RWPE2 (cell line): ENCODE data around the gene TMEM184A.

ENCODE experiments used
- ATAC-seq: fragments of 200-7000 bp; cut with Tn5 transposase; 3 replicates; pipeline ENCODE4 v1.9.1; 2021; ENCODE audit warnings: low read depth
- DNase-seq: peaks from one replicate; pipeline ENCODE4 v3.0.0-alpha.2; 2020; ENCODE audit warnings: low spot score
- H3K27ac ChIP-seq: fragments of 450-650 bp; 2 replicates; pipeline ENCODE4 v1.5.1; 2017; ENCODE audit warnings: mild to moderate bottlenecking; ENCODE audit not compliant: poor library complexity, severe bottlenecking
- H3K27me3 ChIP-seq: fragments of 250-450 bp; sonication (Bioruptor Pico); 2 replicates; pipeline ENCODE4 v1.5.1; 2021; ENCODE audit warnings: mild to moderate bottlenecking, moderate library complexity; ENCODE audit not compliant: insufficient read depth, poor library complexity, severe bottlenecking
- H3K36me3 ChIP-seq: fragments of 250-450 bp; sonication (Bioruptor Pico); 2 replicates; pipeline ENCODE4 v1.5.1; 2020; ENCODE audit warnings: low read depth, mild to moderate bottlenecking, moderate library complexity
- H3K4me1 ChIP-seq: fragments of 250-450 bp; sonication (Bioruptor Pico); 2 replicates; pipeline ENCODE4 v1.5.1; 2021; ENCODE audit warnings: mild to moderate bottlenecking, moderate library complexity; ENCODE audit not compliant: insufficient read depth, poor library complexity, severe bottlenecking
- H3K4me3 ChIP-seq: fragments of 250-450 bp; sonication (Bioruptor Pico); 2 replicates; pipeline ENCODE4 v1.5.1; 2021; ENCODE audit warnings: mild to moderate bottlenecking, moderate library complexity; ENCODE audit not compliant: severe bottlenecking
- H3K9me3 ChIP-seq: fragments of 250-450 bp; sonication (Bioruptor Pico); 2 replicates; pipeline ENCODE4 v1.5.1; 2021; ENCODE audit warnings: mild to moderate bottlenecking, moderate library complexity; ENCODE audit not compliant: severe bottlenecking
- CTCF ChIP-seq: fragments of 450-650 bp; IDR thresholded peaks from one replicate; pipeline ENCODE4 v1.5.1; 2017; ENCODE audit warnings: mild to moderate bottlenecking, moderate library complexity; ENCODE audit not compliant: poor library complexity, severe bottlenecking

Gene TMEM184A

GRCh38 chr7:1497293-1497927, 58.6 kb downstream of the TMEM184A start:
- no peak overlapping the region for H3K27ac ChIP-seq
- H3K4me3 ChIP-seq, result no peak overlapping the region
- DNase-seq (no peak), ATAC-seq (no peak)
- no peaks in the 10 kb centered on the region for H3K9me3 ChIP-seq
- no peaks in the 10 kb centered on the region for H3K4me1 ChIP-seq
- H3K27me3 ChIP-seq, result no peaks in the 10 kb centered on the region
- TF ChIP-seq CTCF, result no peak
- H3K36me3 ChIP-seq, result peaks cover 41% of the 10 kb centered on the region

- no peak for TF ChIP-seq CTCF
- Histone ChIP-seq H3K36me3 (peaks cover 41% of the 10 kb centered on the region), H3K9me3 (no peaks in the 10 kb centered on the region), H3K4me1 (no peaks in the 10 kb centered on the region), H3K27ac (no peak overlapping the region), H3K27me3 (no peaks in the 10 kb centered on the region), H3K4me3 (no peak overlapping the region)
- DNase-seq (no peak), ATAC-seq (no peak)
Measured at GRCh38 chr7:1496531-1497292, 59.3 kb downstream of the TMEM184A start.

GRCh38 chr7:1495564-1496242, 60.3 kb downstream of the TMEM184A start:
- no peak overlapping the region for H3K27ac ChIP-seq
- DNase-seq, result no peak
- peaks cover 40% of the 10 kb centered on the region for H3K36me3 ChIP-seq
- H3K9me3 ChIP-seq, result no peaks in the 10 kb centered on the region
- no peak overlapping the region for H3K4me3 ChIP-seq
- no peaks in the 10 kb centered on the region for H3K27me3 ChIP-seq
- no peak for ATAC-seq
- no peaks in the 10 kb centered on the region for H3K4me1 ChIP-seq
- TF ChIP-seq CTCF, result no peak

GRCh38 chr7:1494866-1495563, 61.0 kb downstream of the TMEM184A start:
- Histone ChIP-seq H3K27me3 (no peaks in the 10 kb centered on the region), H3K4me1 (no peaks in the 10 kb centered on the region), H3K36me3 (peaks cover 38% of the 10 kb centered on the region), H3K27ac (no peak overlapping the region), H3K9me3 (no peaks in the 10 kb centered on the region), H3K4me3 (no peak overlapping the region)
- DNase-seq, result no peak
- no peak for TF ChIP-seq CTCF
- ATAC-seq, result no peak
